Stomach smooth muscle (tissue), 2 donors: ENCODE data around the gene TULP4.

Experiments used
- H3K27ac ChIP-seq: one replicate; pipeline ENCODE4 v1.7.0; 2013; ENCODE audit warnings: mild to moderate bottlenecking, low read length, inconsistent platforms
- H3K27me3 ChIP-seq, 2 donors: one replicate each; pipeline ENCODE4 v1.7.0; 2013; ENCODE audit warnings: low read length in 2 of 2; ENCODE audit not compliant: insufficient read depth in 2 of 2, control insufficient read depth in 1 of 2
- H3K36me3 ChIP-seq, 2 donors: one replicate each; pipeline ENCODE4 v1.7.0; 2013; ENCODE audit warnings: low read length in 2 of 2; ENCODE audit not compliant: control insufficient read depth in 2 of 2, insufficient read depth in 2 of 2
- H3K4me1 ChIP-seq: one replicate; pipeline ENCODE4 v1.7.0; 2013; ENCODE audit warnings: low read length; ENCODE audit not compliant: control insufficient read depth, insufficient read depth
- H3K4me3 ChIP-seq, 2 donors: one replicate each; pipeline ENCODE4 v1.7.0; 2013; ENCODE audit warnings: low read length in 2 of 2
- H3K9ac ChIP-seq, 2 donors: one replicate each; pipeline ENCODE4 v1.7.0; 2013; ENCODE audit warnings: low read length in 2 of 2, mild to moderate bottlenecking in 1 of 2
- H3K9me3 ChIP-seq, 2 donors: one replicate each; pipeline ENCODE4 v1.7.0; 2013; ENCODE audit warnings: low read length in 2 of 2; ENCODE audit not compliant: control insufficient read depth in 2 of 2
- donor health status: healthy.
- donor health status: Pancreatic carcinoma.

TULP4 gene

GRCh38 chr6:158445426-158446085 lies 133.3 kb downstream of the TULP4 start:
- Histone ChIP-seq H3K9ac (no peak overlapping the region), H3K9me3 (no peaks in the 10 kb centered on the region), H3K27ac (no peak overlapping the region), H3K4me1 (peaks cover 9% of the 10 kb centered on the region), H3K27me3 (no peaks in the 10 kb centered on the region), H3K4me3 (no peak overlapping the region), H3K36me3 (peaks cover 0 to 8% of the 10 kb centered on the region in 2 donors)

GRCh38 chr6:158448856-158449255 lies 136.6 kb downstream of the TULP4 start:
- H3K27me3 ChIP-seq = no peaks in the 10 kb centered on the region
- peaks cover 7 to 15% of the 10 kb centered on the region in 2 donors for H3K36me3 ChIP-seq
- H3K9ac ChIP-seq = no peak overlapping the region
- H3K4me1 ChIP-seq = no peaks in the 10 kb centered on the region
- no peaks in the 10 kb centered on the region for H3K9me3 ChIP-seq
- no peak overlapping the region for H3K4me3 ChIP-seq
- no peak overlapping the region for H3K27ac ChIP-seq

- Histone ChIP-seq H3K27me3 (no peaks in the 10 kb centered on the region), H3K36me3 (peaks cover 9 to 15% of the 10 kb centered on the region in 2 donors), H3K9me3 (no peaks in the 10 kb centered on the region), H3K4me3 (no peak overlapping the region), H3K27ac (no peak overlapping the region), H3K4me1 (no peaks in the 10 kb centered on the region), H3K9ac (no peak overlapping the region)
These were observed 139.9 kb downstream of the TULP4 start for GRCh38 chr6:158452191-158452590.

- Histone ChIP-seq H3K27ac (no peak overlapping the region), H3K36me3 (peaks cover 5 to 12% of the 10 kb centered on the region in 2 donors), H3K9me3 (no peaks in the 10 kb centered on the region), H3K4me3 (no peak overlapping the region), H3K9ac (no peak overlapping the region), H3K4me1 (no peaks in the 10 kb centered on the region), H3K27me3 (no peaks in the 10 kb centered on the region)
These were observed 144.9 kb downstream of the TULP4 start for GRCh38 chr6:158457131-158457530.

GRCh38 chr6:158457616-158458278 lies 145.5 kb downstream of the TULP4 start:
- H3K9ac ChIP-seq = no peak overlapping the region
- no peaks in the 10 kb centered on the region for H3K4me1 ChIP-seq
- H3K27me3 ChIP-seq = no peaks in the 10 kb centered on the region
- no peak overlapping the region for H3K4me3 ChIP-seq
- no peak overlapping the region for H3K27ac ChIP-seq
- H3K9me3 ChIP-seq = no peaks in the 10 kb centered on the region
- H3K36me3 ChIP-seq = peaks cover 0 to 7% of the 10 kb centered on the region in 2 donors

- no peak overlapping the region for H3K27ac ChIP-seq
- H3K4me3 ChIP-seq = no peak overlapping the region
- peaks cover 5 to 7% of the 10 kb centered on the region in 2 donors for H3K36me3 ChIP-seq
- no peak overlapping the region for H3K9ac ChIP-seq
- no peaks in the 10 kb centered on the region for H3K9me3 ChIP-seq
- no peaks in the 10 kb centered on the region for H3K4me1 ChIP-seq
- no peaks in the 10 kb centered on the region for H3K27me3 ChIP-seq
These were observed 147.5 kb downstream of the TULP4 start for GRCh38 chr6:158459726-158460125.

- peaks cover 5 to 7% of the 10 kb centered on the region in 2 donors for H3K36me3 ChIP-seq
These were observed 148.4 kb downstream of the TULP4 start for GRCh38 chr6:158460602-158461169.

GRCh38 chr6:158461954-158462353 lies 149.7 kb downstream of the TULP4 start:
- Histone ChIP-seq H3K4me3 (no peak overlapping the region), H3K27me3 (no peaks in the 10 kb centered on the region), H3K9ac (no peak overlapping the region), H3K27ac (no peak overlapping the region), H3K36me3 (peaks cover 7% of the 10 kb centered on the region in 2 donors), H3K9me3 (no peaks in the 10 kb centered on the region), H3K4me1 (no peaks in the 10 kb centered on the region)

More at GRCh38 chr6:158460602-158461169, 148.4 kb downstream of the TULP4 start:
- Histone ChIP-seq H3K27me3 (no peaks in the 10 kb centered on the region), H3K27ac (no peak overlapping the region), H3K9ac (no peak overlapping the region), H3K9me3 (no peaks in the 10 kb centered on the region), H3K4me1 (no peaks in the 10 kb centered on the region), H3K4me3 (no peak overlapping the region)

GRCh38 chr6:158464483-158464882 lies 152.2 kb downstream of the TULP4 start:
- Histone ChIP-seq H3K9ac (no peak overlapping the region), H3K27me3 (no peaks in the 10 kb centered on the region), H3K4me3 (no peak overlapping the region), H3K27ac (no peak overlapping the region), H3K4me1 (no peaks in the 10 kb centered on the region), H3K9me3 (no peaks in the 10 kb centered on the region), H3K36me3 (peaks cover 0 to 10% of the 10 kb centered on the region in 2 donors)

GRCh38 chr6:158465257-158465656 lies 153.0 kb downstream of the TULP4 start:
- Histone ChIP-seq H3K4me3 (no peak overlapping the region), H3K27ac (no peak overlapping the region), H3K9me3 (no peaks in the 10 kb centered on the region)

GRCh38 chr6:158465747-158466146 lies 153.5 kb downstream of the TULP4 start:
- H3K27ac ChIP-seq = no peak overlapping the region
- H3K27me3 ChIP-seq = no peaks in the 10 kb centered on the region
- no peaks in the 10 kb centered on the region for H3K4me1 ChIP-seq
- no peak overlapping the region for H3K9ac ChIP-seq
- peaks cover 0 to 13% of the 10 kb centered on the region in 2 donors for H3K36me3 ChIP-seq
- no peaks in the 10 kb centered on the region for H3K9me3 ChIP-seq
- H3K4me3 ChIP-seq = no peak overlapping the region

More at GRCh38 chr6:158465257-158465656, 153.0 kb downstream of the TULP4 start:
- Histone ChIP-seq H3K27me3 (no peaks in the 10 kb centered on the region), H3K9ac (no peak overlapping the region), H3K36me3 (peaks cover 0 to 10% of the 10 kb centered on the region in 2 donors), H3K4me1 (no peaks in the 10 kb centered on the region)
